HEK293T (cell line): ENCODE measurements around the gene VSTM2B.

Experiments
- BHLHE40 ChIP-seq: fragments of 450-650 bp; IDR thresholded peaks from 2 replicates; pipeline ENCODE4 v1.6.1; 2016; ENCODE audit warnings: mild to moderate bottlenecking, moderate library complexity, borderline replicate concordance
- ELF4 ChIP-seq: fragments of 450-650 bp; IDR thresholded peaks from 2 replicates; pipeline ENCODE4 v1.6.1; 2017; ENCODE audit warnings: antibody characterized with exemption
- FOXA1 ChIP-seq: fragments of 450-650 bp; IDR thresholded peaks from 2 replicates; pipeline ENCODE4 v1.6.1; 2016; ENCODE audit warnings: mild to moderate bottlenecking
- FOXK2 ChIP-seq: fragments of 450-650 bp; IDR thresholded peaks from 2 replicates; pipeline ENCODE4 v1.6.1; 2016; ENCODE audit warnings: mild to moderate bottlenecking
- L3MBTL2 ChIP-seq: fragments of 450-650 bp; conservative IDR thresholded peaks from 2 replicates; pipeline ENCODE4 v1.6.1; 2016; ENCODE audit warnings: mild to moderate bottlenecking
- LEF1 ChIP-seq: fragments of 450-650 bp; IDR thresholded peaks from 2 replicates; pipeline ENCODE4 v1.6.1; 2017; ENCODE audit warnings: mild to moderate bottlenecking, borderline replicate concordance
- NFRKB ChIP-seq: fragments of 450-650 bp; IDR thresholded peaks from 2 replicates; pipeline ENCODE4 v1.6.1; 2016; ENCODE audit warnings: mild to moderate bottlenecking, moderate library complexity
- TARDBP ChIP-seq: fragments of 450-650 bp; IDR thresholded peaks from 2 replicates; pipeline ENCODE4 v1.6.1; 2016
- ZNF384 ChIP-seq: fragments of 450-650 bp; IDR thresholded peaks from 2 replicates; pipeline ENCODE4 v1.6.1; 2016

DNA sequence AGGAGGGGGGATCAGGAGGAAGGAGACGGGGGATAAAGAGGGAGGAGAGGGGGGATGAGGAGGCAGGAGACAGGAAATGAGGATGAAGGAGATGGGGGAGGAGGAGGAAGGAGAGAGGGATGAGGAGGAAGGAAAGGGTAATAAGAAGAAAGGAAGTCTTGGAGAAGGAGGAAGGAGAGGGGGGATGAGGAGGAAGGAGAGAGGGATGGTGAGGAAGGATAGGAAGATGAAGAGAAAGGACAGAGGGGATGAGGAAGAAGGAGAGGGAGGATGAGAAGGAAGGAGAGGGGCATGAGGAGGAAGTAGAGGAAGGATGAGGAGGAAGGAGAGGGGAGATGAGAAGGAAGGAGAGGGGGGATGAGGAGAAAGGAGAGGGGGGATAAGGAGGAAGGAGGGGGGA lies 13.0 kb upstream of the VSTM2B start:
- TF ChIP-seq LEF1 (no peak), FOXK2 (no peak), ELF4 (no peak), TARDBP (no peak), FOXA1 (no peak), BHLHE40 (no peak), NFRKB (no peak), ZNF384 (no peak), L3MBTL2 (no peak)
